HG03097 (cell line): ENCODE data around the gene SHISA8.
"Not testable (repeated sequence)": the region's sequence is repeated elsewhere in the genome, so short reads cannot be mapped to it uniquely, and the experiment has no call there.

ENCODE experiments used
- ATAC-seq: cut with Tn5 transposase; IDR thresholded peaks from one replicate; pipeline ENCODE4 v1.9.1; 2021; ENCODE audit not compliant: unreplicated experiment, low FRiP score

Gene SHISA8

GRCh38 chr22:41915035-41915785, at the start of gene SHISA8:
SHISA8 (minus strand) TSS chr22:41915074; CDS start chr22:41914667, 407 bp downstream.
- ATAC-seq: no peak

GRCh38 chr22:41964112-41964491, 49.2 kb upstream of the SHISA8 start:
- no peak for ATAC-seq

- ATAC-seq: no peak
These were observed 48.7 kb upstream of the SHISA8 start for GRCh38 chr22:41963453-41964111.

GRCh38 chr22:41957941-41958556, 43.2 kb upstream of the SHISA8 start:
- ATAC-seq: peak; percentile 20

GRCh38 chr22:41952713-41953112, 37.8 kb upstream of the SHISA8 start:
- no peak for ATAC-seq

GRCh38 chr22:41951898-41952474, 37.1 kb upstream of the SHISA8 start, which contains the start of gene SMIM45:
SMIM45 (plus strand) TSS chr22:41952150.
- no peak for ATAC-seq

GRCh38 chr22:41949297-41949965, 34.6 kb upstream of the SHISA8 start:
- ATAC-seq: no peak

- not testable (repeated sequence) for ATAC-seq
These were observed 34.0 kb upstream of the SHISA8 start for GRCh38 chr22:41948928-41949296.

- no peak for ATAC-seq
These were observed 33.3 kb upstream of the SHISA8 start for GRCh38 chr22:41948142-41948541.

- ATAC-seq: no peak
These were observed 32.7 kb upstream of the SHISA8 start for GRCh38 chr22:41947424-41948080.

- peak; percentile 61 for ATAC-seq
These were observed 32.0 kb upstream of the SHISA8 start, which contains the start of gene CENPM for GRCh38 chr22:41946629-41947423. CENPM (minus strand) TSS chr22:41947152; CDS start chr22:41947076, 76 bp downstream.

GRCh38 chr22:41943661-41944209, 28.9 kb upstream of the SHISA8 start:
- no peak for ATAC-seq

GRCh38 chr22:41940832-41941765, 26.2 kb upstream of the SHISA8 start:
- peak; percentile 33 for ATAC-seq

- ATAC-seq: peak; percentile 42
These were observed 25.3 kb upstream of the SHISA8 start for GRCh38 chr22:41939981-41940831.

GRCh38 chr22:41936894-41937169, 22.0 kb upstream of the SHISA8 start:
- no peak for ATAC-seq

GRCh38 chr22:41935509-41935908, 20.6 kb upstream of the SHISA8 start:
- ATAC-seq: no peak

- ATAC-seq: no peak
These were observed 20.1 kb upstream of the SHISA8 start for GRCh38 chr22:41935015-41935351.
